ENCODE measurements around the gene SLC9A2. TPM values are rescaled to one million over a fixed set of nuclear protein-coding genes. Genes with fewer than 3 reads are reported as not detected.
A peak's percentile ranks its signal among the peaks of the same experiment; 100 is the strongest.

Gene SLC9A2
- total RNA-seq, 2 experiments from 2014 or later: not detected

DNA sequence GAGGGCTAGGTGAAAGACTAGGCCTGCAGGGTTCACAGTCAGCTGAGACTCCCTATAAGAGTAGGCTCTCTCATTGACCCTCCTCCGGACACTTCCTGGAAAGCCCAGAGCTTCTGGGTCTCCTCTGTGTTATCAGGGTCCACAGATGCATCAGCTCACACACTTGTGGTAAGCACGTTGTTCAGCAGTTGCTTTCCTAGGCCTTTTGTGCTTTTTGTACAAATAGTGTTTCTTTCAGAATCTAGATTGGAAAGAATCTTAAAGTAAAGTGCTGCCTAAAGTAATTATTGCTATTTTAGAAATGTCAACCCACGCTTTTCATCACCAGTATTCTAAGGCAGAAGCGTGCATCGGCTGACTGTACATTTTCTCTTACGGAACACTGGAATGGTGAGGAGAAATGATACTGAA, 15.5 kb downstream of the SLC9A2 start:
- no peak overlapping the region for H3K4me3 Mint-ChIP-seq
- H3K9me3 Mint-ChIP-seq: no peaks in the 10 kb centered on the region
- POLR2A ChIA-PET: no interaction called here
- H3K36me3 Mint-ChIP-seq: no peaks in the 10 kb centered on the region
- no peaks in the 10 kb centered on the region for H3K4me1 Mint-ChIP-seq
- DNase-seq: no peak
- no peak overlapping the region for H3K27ac Mint-ChIP-seq
- H3K27me3 Mint-ChIP-seq: peaks cover 24% of the 10 kb centered on the region
- no peak for ATAC-seq (ENCODE audit: low read depth)

DNA sequence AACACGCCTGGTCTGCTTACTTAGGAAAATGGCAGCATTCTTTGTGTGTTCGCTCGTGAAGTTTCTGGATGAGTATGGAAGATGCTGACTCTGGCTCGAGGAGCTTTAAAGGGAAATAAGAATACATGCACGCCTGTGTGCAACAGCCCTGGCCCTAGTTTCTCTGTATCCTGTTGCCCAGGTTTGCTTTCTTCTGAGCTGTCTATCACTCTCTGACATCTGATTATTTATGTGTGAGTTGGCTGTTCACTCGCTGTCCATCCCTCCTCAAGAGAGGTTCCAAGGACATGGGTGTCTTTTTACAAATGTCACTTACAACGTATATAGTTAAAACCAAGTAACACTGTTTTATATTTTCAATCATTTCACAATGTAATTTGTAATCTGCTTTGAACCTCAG, 16.0 kb downstream of the SLC9A2 start:
- peaks cover 24% of the 10 kb centered on the region for H3K27me3 Mint-ChIP-seq
- no peaks in the 10 kb centered on the region for H3K36me3 Mint-ChIP-seq
- no peak for ATAC-seq (ENCODE audit: low read depth)
- no peak overlapping the region for H3K4me3 Mint-ChIP-seq
- no peaks in the 10 kb centered on the region for H3K9me3 Mint-ChIP-seq
- no peak overlapping the region for H3K27ac Mint-ChIP-seq
- POLR2A ChIA-PET: no interaction called here
- H3K4me1 Mint-ChIP-seq: no peaks in the 10 kb centered on the region
- DNase-seq: no peak

DNA sequence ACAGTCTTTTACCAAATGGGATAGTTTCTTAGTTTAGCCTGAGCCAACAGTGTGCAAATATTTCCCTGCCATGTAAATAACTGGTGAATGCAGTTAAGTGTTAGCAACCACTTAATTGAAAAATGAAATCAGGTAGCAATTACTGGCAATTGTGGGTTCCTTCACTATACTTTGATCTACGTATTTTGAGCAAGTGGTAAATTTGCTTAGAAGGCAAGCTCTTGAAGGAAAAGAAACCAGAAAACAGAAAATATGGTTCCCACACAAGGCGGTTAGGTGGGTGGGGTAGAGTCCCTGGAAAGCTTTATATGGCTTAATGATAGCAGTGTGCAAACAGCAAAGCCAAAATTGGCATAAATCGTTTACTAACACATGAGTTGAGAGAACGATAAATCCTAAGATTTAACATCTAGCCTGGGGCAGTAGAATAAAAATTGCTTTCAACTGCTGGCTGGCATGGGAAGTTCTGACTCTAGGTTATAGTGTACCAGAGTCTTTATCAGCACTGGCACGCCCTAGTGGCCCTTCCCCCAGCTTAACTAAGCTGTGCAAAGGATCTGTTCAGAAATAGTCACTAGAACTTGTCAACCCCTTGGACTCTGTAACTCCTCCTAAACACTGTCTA, 17.0 kb downstream of the SLC9A2 start:
- H3K36me3 Mint-ChIP-seq: no peaks in the 10 kb centered on the region
- DNase-seq: no peak
- POLR2A ChIA-PET: no interaction called here
- H3K4me1 Mint-ChIP-seq: no peaks in the 10 kb centered on the region
- no peak overlapping the region for H3K4me3 Mint-ChIP-seq
- H3K27ac Mint-ChIP-seq: no peak overlapping the region
- peaks cover 21% of the 10 kb centered on the region for H3K27me3 Mint-ChIP-seq
- ATAC-seq (ENCODE audit: low read depth): no peak
- no peaks in the 10 kb centered on the region for H3K9me3 Mint-ChIP-seq

DNA sequence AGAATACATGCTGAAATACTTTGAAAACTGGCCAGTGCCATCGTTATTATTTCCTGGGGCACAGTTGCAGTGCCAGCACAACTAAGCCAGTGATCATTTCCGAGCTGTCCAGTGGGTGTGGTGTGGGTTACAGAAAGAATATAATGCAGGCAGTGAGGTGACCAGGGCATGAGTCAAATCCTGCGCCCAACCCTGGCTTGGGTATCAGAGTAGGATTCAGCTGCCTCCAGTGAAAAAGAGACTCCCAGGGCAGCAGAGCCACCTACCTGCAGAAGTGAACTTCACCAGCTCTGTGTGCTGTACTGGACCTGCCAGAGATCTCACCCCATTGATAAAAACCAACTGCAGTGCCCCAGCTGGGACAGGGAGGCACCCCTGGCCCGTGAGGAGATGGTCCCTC, 18.0 kb downstream of the SLC9A2 start:
- DNase-seq: no peak
- POLR2A ChIA-PET: no interaction called here
- Mint-ChIP-seq H3K36me3 (no peaks in the 10 kb centered on the region), H3K27me3 (peaks cover 21% of the 10 kb centered on the region), H3K4me3 (no peak overlapping the region), H3K27ac (no peak overlapping the region), H3K4me1 (no peaks in the 10 kb centered on the region), H3K9me3 (no peaks in the 10 kb centered on the region)
- ATAC-seq (ENCODE audit: low read depth): no peak

DNA sequence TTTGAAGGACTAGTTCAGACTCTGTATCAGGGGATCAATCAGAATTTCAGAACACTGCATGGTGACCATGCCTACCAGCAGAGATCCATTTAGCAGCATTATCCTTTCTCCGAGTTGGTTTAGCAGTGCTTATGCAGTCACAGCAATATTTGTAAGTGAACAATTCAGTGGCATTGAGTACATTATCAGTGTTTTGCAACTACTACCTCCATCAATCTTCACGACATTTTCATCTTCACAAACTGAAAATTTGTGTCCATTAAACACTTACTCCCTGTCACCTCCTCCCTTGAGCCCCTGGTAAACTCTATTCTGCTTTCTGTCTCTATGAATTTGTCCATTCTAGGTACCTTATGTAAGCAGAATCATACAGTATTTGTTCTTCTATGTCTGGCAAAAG, 20.1 kb downstream of the SLC9A2 start:
- Mint-ChIP-seq H3K9me3 (no peaks in the 10 kb centered on the region), H3K27me3 (peaks cover 21% of the 10 kb centered on the region), H3K27ac (no peak overlapping the region), H3K4me3 (no peak overlapping the region), H3K4me1 (no peaks in the 10 kb centered on the region), H3K36me3 (no peaks in the 10 kb centered on the region)
- DNase-seq: no peak
- POLR2A ChIA-PET: no interaction called here
- ATAC-seq (ENCODE audit: low read depth): no peak

DNA sequence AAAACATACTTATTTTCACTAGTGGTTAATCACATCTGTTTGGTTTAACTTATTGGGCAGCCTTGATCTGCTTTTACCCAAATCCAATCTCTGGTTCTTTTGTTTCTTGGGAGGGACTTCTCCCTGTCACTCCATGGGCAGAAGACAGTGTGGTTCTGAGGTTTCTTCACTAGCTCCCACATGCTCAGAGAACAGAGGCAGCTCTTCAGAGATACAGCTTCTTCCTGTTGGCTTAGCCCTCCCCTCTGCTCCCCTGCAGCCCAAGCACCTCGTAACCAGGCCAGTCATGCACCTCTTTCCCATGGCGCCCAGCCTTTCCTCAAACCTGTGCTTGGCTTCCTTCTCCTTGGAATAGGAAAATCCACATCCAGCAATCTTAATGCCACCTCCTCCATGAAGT, 32.8 kb downstream of the SLC9A2 start:
- DNase-seq: no peak
- Mint-ChIP-seq H3K27ac (no peak overlapping the region), H3K36me3 (no peaks in the 10 kb centered on the region), H3K9me3 (no peaks in the 10 kb centered on the region), H3K4me1 (peaks cover 4% of the 10 kb centered on the region), H3K27me3 (peaks cover 32% of the 10 kb centered on the region), H3K4me3 (no peak overlapping the region)
- POLR2A ChIA-PET: no interaction called here
- ATAC-seq (ENCODE audit: low read depth): no peak

DNA sequence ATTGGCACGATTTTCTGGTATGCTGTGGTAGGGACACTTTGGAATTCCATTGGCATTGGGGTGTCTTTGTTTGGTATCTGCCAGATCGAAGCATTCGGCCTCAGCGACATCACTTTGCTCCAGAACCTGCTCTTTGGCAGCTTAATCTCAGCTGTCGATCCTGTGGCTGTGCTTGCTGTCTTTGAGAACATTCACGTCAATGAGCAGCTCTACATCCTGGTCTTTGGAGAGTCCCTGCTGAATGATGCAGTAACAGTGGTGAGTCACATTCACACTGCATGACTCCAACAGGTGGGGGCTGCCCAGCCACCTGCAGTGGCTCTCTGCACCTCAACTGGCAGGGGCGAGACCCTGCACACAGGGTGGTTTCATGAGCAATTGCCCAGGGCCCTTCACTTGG, 38.4 kb downstream of the SLC9A2 start:
- H3K4me3 Mint-ChIP-seq: no peak overlapping the region
- POLR2A ChIA-PET: no interaction called here
- peaks cover 7% of the 10 kb centered on the region for H3K27me3 Mint-ChIP-seq
- no peaks in the 10 kb centered on the region for H3K9me3 Mint-ChIP-seq
- H3K36me3 Mint-ChIP-seq: no peaks in the 10 kb centered on the region
- no peak for ATAC-seq (ENCODE audit: low read depth)
- no peak for DNase-seq
- H3K27ac Mint-ChIP-seq: no peak overlapping the region
- peaks cover 9% of the 10 kb centered on the region for H3K4me1 Mint-ChIP-seq

DNA sequence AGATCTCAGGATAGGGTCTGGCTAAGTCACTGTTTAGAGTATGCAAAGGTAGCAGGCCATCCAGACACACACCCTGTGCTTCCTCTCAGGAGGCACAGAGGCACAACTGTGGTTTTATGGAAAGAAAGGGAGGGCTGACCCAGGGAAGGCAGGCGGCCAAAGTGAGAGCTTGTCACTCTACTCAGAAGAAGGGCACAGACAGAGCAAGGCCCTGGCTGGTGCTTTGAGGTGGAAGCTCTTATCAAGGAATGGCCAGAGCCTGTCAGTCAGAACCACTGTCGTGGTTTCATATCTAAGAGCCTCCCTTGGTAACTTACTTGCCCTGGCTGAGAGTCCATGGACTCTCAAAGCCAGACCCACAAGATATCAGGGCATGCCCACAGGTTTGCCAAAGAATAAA, 40.7 kb downstream of the SLC9A2 start:
- ATAC-seq (ENCODE audit: low read depth): no peak
- no peak overlapping the region for H3K27ac Mint-ChIP-seq
- H3K4me1 Mint-ChIP-seq: peaks cover 17% of the 10 kb centered on the region
- H3K4me3 Mint-ChIP-seq: no peak overlapping the region
- peaks cover 3% of the 10 kb centered on the region for H3K27me3 Mint-ChIP-seq
- POLR2A ChIA-PET: no interaction called here
- no peak for DNase-seq
- H3K9me3 Mint-ChIP-seq: no peaks in the 10 kb centered on the region
- peaks cover 1% of the 10 kb centered on the region for H3K36me3 Mint-ChIP-seq

DNA sequence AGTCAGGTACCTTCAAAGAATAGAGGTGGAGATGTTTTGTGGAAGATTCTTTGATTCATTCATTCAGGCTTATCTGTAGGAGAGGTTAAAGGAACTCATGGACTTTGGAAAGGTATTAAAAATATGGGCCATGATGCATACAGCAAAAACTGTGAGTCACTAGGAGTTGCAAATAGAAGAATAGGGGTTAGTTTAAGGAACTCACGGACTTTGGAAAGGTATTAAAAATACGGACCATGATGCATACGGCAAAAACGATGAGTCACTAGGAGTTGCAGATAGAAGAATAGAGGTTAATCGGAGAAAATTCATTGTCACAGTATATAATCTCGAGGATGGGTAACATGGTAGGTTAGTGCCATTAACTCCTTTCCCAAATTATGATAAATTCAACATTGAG, 41.2 kb downstream of the SLC9A2 start:
- ATAC-seq (ENCODE audit: low read depth): no peak
- POLR2A ChIA-PET: no interaction called here

DNA sequence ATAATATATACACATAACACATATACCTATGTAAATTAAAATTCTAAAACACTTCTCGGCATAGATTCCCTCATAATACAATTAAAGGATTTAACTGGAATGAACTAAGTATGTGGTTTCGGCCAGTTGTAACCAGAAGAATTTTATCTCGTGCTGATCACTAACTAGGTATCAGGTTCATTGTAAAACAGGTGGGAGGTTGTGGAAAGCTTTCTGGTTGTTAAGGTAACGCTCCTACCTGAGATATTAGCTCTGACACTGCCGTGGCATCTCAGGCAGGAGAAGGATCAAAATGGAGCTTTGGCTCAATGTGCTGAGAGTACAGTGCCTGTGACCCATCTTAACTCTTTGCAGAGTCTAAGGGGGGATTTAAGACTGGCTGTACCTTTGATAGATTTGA, 42.5 kb downstream of the SLC9A2 start:
- POLR2A ChIA-PET: no interaction called here
- ATAC-seq (ENCODE audit: low read depth): no peak
- Mint-ChIP-seq H3K4me3 (no peak overlapping the region), H3K27ac (no peak overlapping the region), H3K36me3 (peaks cover 1% of the 10 kb centered on the region), H3K27me3 (no peaks in the 10 kb centered on the region), H3K9me3 (no peaks in the 10 kb centered on the region), H3K4me1 (peaks cover 17% of the 10 kb centered on the region)
- DNase-seq: no peak

More for the DNA sequence above, 41.2 kb downstream of the SLC9A2 start:
- peaks cover 1% of the 10 kb centered on the region for H3K36me3 Mint-ChIP-seq
- H3K27me3 Mint-ChIP-seq: peaks cover 3% of the 10 kb centered on the region
- no peak overlapping the region for H3K27ac Mint-ChIP-seq
- H3K4me3 Mint-ChIP-seq: no peak overlapping the region
- peaks cover 17% of the 10 kb centered on the region for H3K4me1 Mint-ChIP-seq
- no peak for DNase-seq
- H3K9me3 Mint-ChIP-seq: no peaks in the 10 kb centered on the region

DNA sequence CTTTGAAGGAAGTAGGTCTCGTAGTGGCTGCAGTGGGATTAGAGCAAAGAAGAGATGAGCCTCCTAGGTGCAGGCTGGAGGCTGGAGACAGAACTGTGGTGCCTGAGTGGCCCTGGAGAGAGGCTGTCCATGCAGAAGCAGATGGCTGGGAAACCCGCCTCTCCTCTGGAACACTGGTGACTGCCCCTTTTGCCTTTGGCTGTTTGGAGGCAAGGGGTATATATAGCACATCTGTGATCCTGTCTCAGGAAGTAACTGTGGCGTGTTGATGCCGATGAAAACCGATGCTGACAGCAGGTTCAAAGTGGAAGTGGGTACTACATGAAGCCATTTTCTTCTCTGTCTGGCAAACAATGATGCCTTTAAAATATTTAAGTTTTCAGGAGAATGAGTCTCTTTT, 43.5 kb downstream of the SLC9A2 start:
- ATAC-seq (ENCODE audit: low read depth) (peak; percentile 69), DNase-seq (peak; percentile 31)
- H3K27me3 Mint-ChIP-seq: no peaks in the 10 kb centered on the region
- H3K27ac Mint-ChIP-seq: peak overlapping the region; percentile 35
- POLR2A ChIA-PET: no interaction called here
- peaks cover 17% of the 10 kb centered on the region for H3K4me1 Mint-ChIP-seq
- peak overlapping the region; percentile 1 for H3K4me3 Mint-ChIP-seq
- peaks cover 1% of the 10 kb centered on the region for H3K36me3 Mint-ChIP-seq
- H3K9me3 Mint-ChIP-seq: no peaks in the 10 kb centered on the region

DNA sequence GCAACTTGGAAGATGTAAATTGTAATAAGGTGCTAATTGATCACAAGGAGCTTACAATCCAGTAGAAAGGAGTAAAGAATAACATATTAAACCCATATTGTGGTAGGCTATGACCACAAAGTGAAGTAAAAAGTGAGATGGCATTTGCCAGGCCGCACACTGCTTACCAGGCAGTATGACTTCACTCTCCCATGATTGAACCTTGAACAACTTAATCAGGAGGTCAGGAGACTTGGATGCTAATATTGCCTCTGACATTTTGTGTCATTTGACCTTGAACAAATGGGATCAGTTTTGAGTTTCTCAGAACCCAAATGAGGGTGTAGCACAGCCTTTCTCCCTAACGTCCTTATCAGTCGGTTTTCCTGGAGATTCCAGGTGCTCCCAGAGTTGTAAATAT, 44.0 kb downstream of the SLC9A2 start:
- Mint-ChIP-seq H3K9me3 (no peaks in the 10 kb centered on the region), H3K27me3 (peaks cover under 1% of the 10 kb centered on the region), H3K27ac (peak overlapping the region; percentile 24), H3K4me3 (peak overlapping the region; percentile 1), H3K4me1 (peaks cover 17% of the 10 kb centered on the region), H3K36me3 (peaks cover 1% of the 10 kb centered on the region)
- DNase-seq: no peak
- ATAC-seq (ENCODE audit: low read depth): no peak
- POLR2A ChIA-PET: no interaction called here

DNA sequence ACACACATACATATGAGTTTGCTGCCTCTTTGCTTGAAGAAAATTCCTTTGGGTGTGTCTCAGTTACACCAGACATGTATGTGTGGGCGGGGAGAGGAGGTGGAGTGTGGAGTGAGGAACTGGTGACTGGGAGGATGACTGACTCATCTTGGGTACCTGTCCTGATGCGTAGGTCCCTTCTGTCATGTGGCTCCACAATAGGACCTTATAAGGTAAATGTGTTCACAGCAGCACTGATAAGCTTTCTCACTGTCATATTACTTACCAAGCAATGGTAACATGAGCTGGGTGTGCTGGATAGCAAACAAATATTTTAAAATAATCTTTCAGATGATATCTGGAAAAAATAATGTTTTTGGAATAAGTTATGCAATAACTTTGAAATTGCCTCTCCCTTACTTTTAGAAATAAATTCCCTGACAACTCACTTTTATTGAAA, 45.1 kb downstream of the SLC9A2 start:
- H3K27ac Mint-ChIP-seq: no peak overlapping the region

DNA sequence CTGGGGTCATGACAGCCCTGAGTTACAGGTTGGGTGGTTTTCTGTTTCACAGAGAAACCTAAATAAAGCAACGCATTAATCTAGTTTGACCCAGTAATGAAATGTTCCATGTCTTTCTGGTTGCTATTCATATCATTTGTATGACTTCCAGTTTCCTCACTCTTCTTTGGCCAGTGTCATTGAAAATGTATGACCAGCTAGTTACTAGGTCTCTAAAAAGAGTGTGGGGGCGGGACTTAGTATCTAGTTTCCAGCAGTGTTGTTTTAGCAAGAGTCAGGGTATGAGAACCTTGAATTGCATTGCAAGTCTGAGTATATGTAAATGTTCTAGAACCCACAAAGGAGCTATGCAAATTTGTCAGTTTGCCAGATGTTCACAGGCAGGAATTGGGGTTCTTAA, 47.7 kb downstream of the SLC9A2 start:
- H3K36me3 Mint-ChIP-seq: peaks cover 1% of the 10 kb centered on the region
- DNase-seq: no peak
- no peaks in the 10 kb centered on the region for H3K9me3 Mint-ChIP-seq
- POLR2A ChIA-PET: no interaction called here
- H3K4me1 Mint-ChIP-seq: peaks cover 15% of the 10 kb centered on the region
- no peak overlapping the region for H3K27ac Mint-ChIP-seq
- H3K4me3 Mint-ChIP-seq: no peak overlapping the region
- H3K27me3 Mint-ChIP-seq: peaks cover 4% of the 10 kb centered on the region
- ATAC-seq (ENCODE audit: low read depth): no peak

More for the DNA sequence above, 45.1 kb downstream of the SLC9A2 start:
- Mint-ChIP-seq H3K4me3 (no peak overlapping the region), H3K27me3 (peaks cover 4% of the 10 kb centered on the region), H3K9me3 (no peaks in the 10 kb centered on the region), H3K4me1 (peaks cover 17% of the 10 kb centered on the region), H3K36me3 (peaks cover 1% of the 10 kb centered on the region)
- no peak for DNase-seq
- peak; percentile 78 for ATAC-seq (ENCODE audit: low read depth)
- POLR2A ChIA-PET: no interaction called here

DNA sequence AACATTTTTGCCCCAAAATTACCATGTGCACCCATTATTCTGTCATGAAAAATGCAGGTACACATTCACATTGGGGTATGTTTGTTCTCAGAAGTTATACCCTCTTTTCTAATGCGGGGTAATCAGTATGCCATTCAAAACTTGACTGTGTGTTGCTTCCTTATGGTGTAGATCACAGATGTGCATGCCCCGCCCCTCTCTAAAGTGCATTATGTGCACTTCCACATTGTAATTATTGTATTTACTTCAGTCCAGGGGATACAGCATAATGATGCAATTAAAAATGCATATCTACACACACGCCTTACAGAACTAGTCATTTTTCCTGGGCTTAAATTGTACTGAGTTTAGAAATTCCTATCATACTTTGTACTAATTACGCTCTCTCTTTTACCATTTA, 48.8 kb downstream of the SLC9A2 start:
- peaks cover 8% of the 10 kb centered on the region for H3K27me3 Mint-ChIP-seq
- no peak overlapping the region for H3K27ac Mint-ChIP-seq
- H3K4me1 Mint-ChIP-seq: peaks cover 9% of the 10 kb centered on the region
- H3K36me3 Mint-ChIP-seq: peaks cover 1% of the 10 kb centered on the region
- POLR2A ChIA-PET: no interaction called here
- DNase-seq: no peak
- H3K4me3 Mint-ChIP-seq: no peak overlapping the region
- no peak for ATAC-seq (ENCODE audit: low read depth)
- H3K9me3 Mint-ChIP-seq: no peaks in the 10 kb centered on the region
